Measurements from ENCODE around the gene HOMER2.

DNA sequence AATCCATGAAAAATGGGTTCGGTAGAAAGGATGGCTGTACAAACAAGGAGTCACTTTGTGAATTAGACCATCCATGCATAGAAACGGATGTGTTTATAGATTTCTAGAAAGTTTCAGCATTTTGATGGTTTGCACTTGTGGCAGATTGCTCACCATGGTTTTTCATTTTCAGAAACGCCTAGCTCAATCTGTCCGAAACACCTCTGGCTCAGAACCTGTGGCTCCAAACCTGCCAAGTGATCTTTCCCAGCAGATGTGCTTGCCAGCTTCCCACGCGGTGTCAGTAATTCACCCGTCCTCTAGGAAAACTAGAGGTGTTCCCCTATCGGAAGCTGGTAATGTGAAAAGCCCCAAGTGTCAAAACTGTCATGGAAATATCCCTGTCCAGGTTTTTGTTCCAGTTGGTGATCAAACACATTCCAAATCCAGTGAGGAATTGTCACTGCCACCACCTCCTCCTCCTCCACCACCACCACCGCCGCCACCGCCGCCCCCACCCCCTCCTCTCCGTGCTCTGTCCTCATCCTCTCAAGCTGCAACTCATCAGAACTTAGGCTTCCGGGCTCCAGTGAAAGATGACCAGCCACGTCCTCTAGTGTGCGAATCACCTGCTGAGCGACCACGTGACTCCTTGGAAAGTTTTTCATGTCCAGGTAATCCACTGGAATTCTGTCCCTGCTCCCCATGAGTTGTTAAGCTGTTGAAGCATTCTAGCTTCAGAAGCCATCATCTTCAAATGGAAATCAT is 121.9 kb downstream of the HOMER2 start:
- TF ChIP-seq POLR2A (IDR thresholded peaks at IDR 0.05), result no peak
- TF ChIP-seq, protein P1, sequence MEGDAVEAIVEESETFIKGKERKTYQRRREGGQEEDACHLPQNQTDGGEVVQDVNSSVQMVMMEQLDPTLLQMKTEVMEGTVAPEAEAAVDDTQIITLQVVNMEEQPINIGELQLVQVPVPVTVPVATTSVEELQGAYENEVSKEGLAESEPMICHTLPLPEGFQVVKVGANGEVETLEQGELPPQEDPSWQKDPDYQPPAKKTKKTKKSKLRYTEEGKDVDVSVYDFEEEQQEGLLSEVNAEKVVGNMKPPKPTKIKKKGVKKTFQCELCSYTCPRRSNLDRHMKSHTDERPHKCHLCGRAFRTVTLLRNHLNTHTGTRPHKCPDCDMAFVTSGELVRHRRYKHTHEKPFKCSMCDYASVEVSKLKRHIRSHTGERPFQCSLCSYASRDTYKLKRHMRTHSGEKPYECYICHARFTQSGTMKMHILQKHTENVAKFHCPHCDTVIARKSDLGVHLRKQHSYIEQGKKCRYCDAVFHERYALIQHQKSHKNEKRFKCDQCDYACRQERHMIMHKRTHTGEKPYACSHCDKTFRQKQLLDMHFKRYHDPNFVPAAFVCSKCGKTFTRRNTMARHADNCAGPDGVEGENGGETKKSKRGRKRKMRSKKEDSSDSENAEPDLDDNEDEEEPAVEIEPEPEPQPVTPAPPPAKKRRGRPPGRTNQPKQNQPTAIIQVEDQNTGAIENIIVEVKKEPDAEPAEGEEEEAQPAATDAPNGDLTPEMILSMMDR (IDR thresholded peaks at IDR 0.05), result no peak
- no peak for TF ChIP-seq POLR2AphosphoS5 (IDR thresholded peaks at IDR 0.05)

Measured in prostate gland (tissue), 2 donors.